Mammary epithelial cell (primary cell): ENCODE measurements around the gene MAU2.

ENCODE experiments used
- EZH2 ChIP-seq: IDR thresholded peaks from 2 replicates; pipeline ENCODE4 v1.6.1; 2012; ENCODE audit warnings: low read length, inconsistent platforms, borderline replicate concordance
- TF ChIP-seq, protein P1 (sequence below), 2 donors: IDR thresholded peaks in 1 of 2; conservative IDR thresholded peaks in 1 of 2; 2 replicates each; pipeline ENCODE4 v1.5.1; 2011 to 2012; ENCODE audit warnings: inconsistent platforms in 2 of 2, low read length in 2 of 2, mild to moderate bottlenecking in 2 of 2, control low read depth in 1 of 2, low read depth in 1 of 2; ENCODE audit not compliant: insufficient read depth in 1 of 2; ENCODE audit errors: extremely low read depth in 1 of 2

DNA sequence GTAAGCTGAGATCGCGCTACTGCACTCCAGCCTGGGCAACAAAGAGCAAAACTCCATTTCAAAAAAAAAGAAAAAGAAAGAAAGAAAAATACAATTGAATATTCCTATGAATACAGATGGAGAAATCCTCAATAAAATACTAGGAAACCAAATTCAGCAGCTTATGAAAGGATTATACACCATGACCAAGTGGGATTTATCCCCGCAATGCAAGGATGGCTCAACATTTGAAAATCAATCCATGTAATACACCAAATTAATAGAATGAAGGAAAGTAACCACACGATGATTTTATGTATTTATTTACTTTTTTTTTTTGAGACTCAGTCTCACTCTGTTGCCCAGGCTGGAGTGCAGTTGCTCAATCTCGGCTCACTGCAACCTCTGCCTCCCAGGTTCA lies 28.0 kb upstream of the MAU2 start:
- TF ChIP-seq, protein P1, sequence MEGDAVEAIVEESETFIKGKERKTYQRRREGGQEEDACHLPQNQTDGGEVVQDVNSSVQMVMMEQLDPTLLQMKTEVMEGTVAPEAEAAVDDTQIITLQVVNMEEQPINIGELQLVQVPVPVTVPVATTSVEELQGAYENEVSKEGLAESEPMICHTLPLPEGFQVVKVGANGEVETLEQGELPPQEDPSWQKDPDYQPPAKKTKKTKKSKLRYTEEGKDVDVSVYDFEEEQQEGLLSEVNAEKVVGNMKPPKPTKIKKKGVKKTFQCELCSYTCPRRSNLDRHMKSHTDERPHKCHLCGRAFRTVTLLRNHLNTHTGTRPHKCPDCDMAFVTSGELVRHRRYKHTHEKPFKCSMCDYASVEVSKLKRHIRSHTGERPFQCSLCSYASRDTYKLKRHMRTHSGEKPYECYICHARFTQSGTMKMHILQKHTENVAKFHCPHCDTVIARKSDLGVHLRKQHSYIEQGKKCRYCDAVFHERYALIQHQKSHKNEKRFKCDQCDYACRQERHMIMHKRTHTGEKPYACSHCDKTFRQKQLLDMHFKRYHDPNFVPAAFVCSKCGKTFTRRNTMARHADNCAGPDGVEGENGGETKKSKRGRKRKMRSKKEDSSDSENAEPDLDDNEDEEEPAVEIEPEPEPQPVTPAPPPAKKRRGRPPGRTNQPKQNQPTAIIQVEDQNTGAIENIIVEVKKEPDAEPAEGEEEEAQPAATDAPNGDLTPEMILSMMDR (conservative IDR thresholded peaks at IDR 0.05 in 1 of 2, IDR thresholded peaks at IDR 0.05 in 1 of 2; ENCODE audit: extremely low read depth in 1 of 2, insufficient read depth in 1 of 2, low read depth in 1 of 2, low read length in 2 of 2): no peak
- no peak for TF ChIP-seq EZH2
